RWPE2 (cell line): Measurements from ENCODE around the gene COL23A1.

Source experiments
- ATAC-seq: fragments of 200-7000 bp; cut with Tn5 transposase; 3 replicates; pipeline ENCODE4 v1.9.1; 2021; ENCODE audit warnings: low read depth
- DNase-seq: peaks from one replicate; pipeline ENCODE4 v3.0.0-alpha.2; 2020; ENCODE audit warnings: low spot score
- H3K27ac ChIP-seq: fragments of 450-650 bp; 2 replicates; pipeline ENCODE4 v1.5.1; 2017; ENCODE audit warnings: mild to moderate bottlenecking; ENCODE audit not compliant: poor library complexity, severe bottlenecking
- H3K27me3 ChIP-seq: fragments of 250-450 bp; sonication (Bioruptor Pico); 2 replicates; pipeline ENCODE4 v1.5.1; 2021; ENCODE audit warnings: mild to moderate bottlenecking, moderate library complexity; ENCODE audit not compliant: insufficient read depth, poor library complexity, severe bottlenecking
- H3K36me3 ChIP-seq: fragments of 250-450 bp; sonication (Bioruptor Pico); 2 replicates; pipeline ENCODE4 v1.5.1; 2020; ENCODE audit warnings: low read depth, mild to moderate bottlenecking, moderate library complexity
- H3K4me1 ChIP-seq: fragments of 250-450 bp; sonication (Bioruptor Pico); 2 replicates; pipeline ENCODE4 v1.5.1; 2021; ENCODE audit warnings: mild to moderate bottlenecking, moderate library complexity; ENCODE audit not compliant: insufficient read depth, poor library complexity, severe bottlenecking
- H3K4me3 ChIP-seq: fragments of 250-450 bp; sonication (Bioruptor Pico); 2 replicates; pipeline ENCODE4 v1.5.1; 2021; ENCODE audit warnings: mild to moderate bottlenecking, moderate library complexity; ENCODE audit not compliant: severe bottlenecking
- H3K9me3 ChIP-seq: fragments of 250-450 bp; sonication (Bioruptor Pico); 2 replicates; pipeline ENCODE4 v1.5.1; 2021; ENCODE audit warnings: mild to moderate bottlenecking, moderate library complexity; ENCODE audit not compliant: severe bottlenecking
- CTCF ChIP-seq: fragments of 450-650 bp; IDR thresholded peaks from one replicate; pipeline ENCODE4 v1.5.1; 2017; ENCODE audit warnings: mild to moderate bottlenecking, moderate library complexity; ENCODE audit not compliant: poor library complexity, severe bottlenecking

COL23A1 gene

GRCh38 chr5:178580271-178580955 is 9.8 kb downstream of the COL23A1 start:
- no peaks in the 10 kb centered on the region for H3K36me3 ChIP-seq
- H3K27ac ChIP-seq = no peak overlapping the region
- ATAC-seq (no peak), DNase-seq (no peak)
- H3K4me3 ChIP-seq = no peak overlapping the region
- no peak for TF ChIP-seq CTCF
- H3K4me1 ChIP-seq = no peaks in the 10 kb centered on the region
- no peaks in the 10 kb centered on the region for H3K9me3 ChIP-seq
- no peaks in the 10 kb centered on the region for H3K27me3 ChIP-seq

GRCh38 chr5:178577944-178578343 is 12.2 kb downstream of the COL23A1 start:
- no peaks in the 10 kb centered on the region for H3K4me1 ChIP-seq
- ATAC-seq (no peak), DNase-seq (no peak)
- H3K27me3 ChIP-seq = no peaks in the 10 kb centered on the region
- TF ChIP-seq CTCF = no peak
- H3K36me3 ChIP-seq = no peaks in the 10 kb centered on the region
- no peak overlapping the region for H3K27ac ChIP-seq
- no peaks in the 10 kb centered on the region for H3K9me3 ChIP-seq
- no peak overlapping the region for H3K4me3 ChIP-seq

- peaks cover 5% of the 10 kb centered on the region for H3K27me3 ChIP-seq
- no peak overlapping the region for H3K4me3 ChIP-seq
- no peak for TF ChIP-seq CTCF
- DNase-seq = no peak
- no peaks in the 10 kb centered on the region for H3K36me3 ChIP-seq
- peaks cover 2% of the 10 kb centered on the region for H3K9me3 ChIP-seq
- no peaks in the 10 kb centered on the region for H3K4me1 ChIP-seq
- H3K27ac ChIP-seq = no peak overlapping the region
- ATAC-seq = no peak
Measured at GRCh38 chr5:178577376-178577839, 12.8 kb downstream of the COL23A1 start.

- no peak for TF ChIP-seq CTCF
- ATAC-seq (no peak), DNase-seq (no peak)
- peaks cover 6% of the 10 kb centered on the region for H3K27me3 ChIP-seq
- H3K9me3 ChIP-seq = peaks cover 2% of the 10 kb centered on the region
- no peak overlapping the region for H3K4me3 ChIP-seq
- H3K36me3 ChIP-seq = no peaks in the 10 kb centered on the region
- H3K27ac ChIP-seq = no peak overlapping the region
- H3K4me1 ChIP-seq = no peaks in the 10 kb centered on the region
Measured at GRCh38 chr5:178576591-178577351, 13.4 kb downstream of the COL23A1 start.

- ATAC-seq (no peak), DNase-seq (no peak)
- Histone ChIP-seq H3K4me3 (no peak overlapping the region), H3K36me3 (no peaks in the 10 kb centered on the region), H3K27ac (no peak overlapping the region), H3K9me3 (peaks cover 2% of the 10 kb centered on the region), H3K4me1 (no peaks in the 10 kb centered on the region), H3K27me3 (peaks cover 6% of the 10 kb centered on the region)
- TF ChIP-seq CTCF = no peak
Measured at GRCh38 chr5:178573216-178573615, 17.0 kb downstream of the COL23A1 start.
